ENCODE data around the gene FRMD4A.
A peak's percentile ranks its signal among the peaks of the same experiment; 100 is the strongest.

FRMD4A gene

GRCh38 chr10:13739183-13739582, 591.5 kb downstream of the FRMD4A start:
- Histone ChIP-seq H3K4me3 (no peak overlapping the region), H3K27ac (no peak overlapping the region)

- Histone ChIP-seq H3K27ac (no peak overlapping the region), H3K4me3 (no peak overlapping the region)
Measured at GRCh38 chr10:13736506-13736905, 594.2 kb downstream of the FRMD4A start.

DNA sequence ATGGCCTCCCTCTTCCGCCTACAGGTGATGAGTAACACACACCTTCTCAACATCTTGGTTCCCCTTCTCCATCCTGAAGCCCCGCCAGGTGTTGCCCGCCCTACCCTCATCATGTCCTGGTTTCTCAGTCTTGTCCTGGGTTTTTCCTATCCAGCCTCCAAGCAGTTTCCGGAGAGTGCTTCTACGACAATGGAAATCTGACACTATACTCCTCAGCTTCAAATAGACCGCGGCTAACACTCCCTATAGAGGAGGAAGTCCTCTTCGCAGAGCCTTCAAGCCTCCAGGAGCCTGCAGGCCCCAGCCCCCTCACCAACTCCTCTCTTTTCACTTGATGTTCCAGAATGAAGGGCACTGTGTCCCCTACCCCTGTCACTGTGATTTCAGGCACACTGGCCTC, 596.6 kb downstream of the FRMD4A start:
- Histone ChIP-seq H3K27ac (no peak overlapping the region), H3K4me3 (no peak overlapping the region)

DNA sequence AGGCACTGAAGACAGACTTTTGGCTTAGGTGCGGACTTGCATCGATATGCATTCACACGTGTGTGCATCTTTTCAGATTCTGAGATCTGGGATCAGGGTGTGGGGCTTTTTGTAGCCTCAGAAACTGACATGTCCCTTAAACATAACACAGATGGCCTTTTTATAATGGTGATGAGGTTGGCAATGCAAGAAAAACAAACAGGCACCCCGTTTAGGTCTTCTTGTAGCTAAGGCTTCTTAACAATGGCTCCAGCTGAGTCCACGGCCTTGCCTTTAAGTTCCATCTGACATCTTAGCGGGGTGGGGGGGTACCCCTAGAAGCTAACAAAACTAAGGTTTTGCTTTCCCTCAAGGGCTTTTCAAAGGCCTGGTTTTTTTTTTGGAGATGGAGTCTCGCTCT, 597.7 kb downstream of the FRMD4A start:
- H3K4me3 ChIP-seq: no peak overlapping the region
- H3K27ac ChIP-seq: no peak overlapping the region

DNA sequence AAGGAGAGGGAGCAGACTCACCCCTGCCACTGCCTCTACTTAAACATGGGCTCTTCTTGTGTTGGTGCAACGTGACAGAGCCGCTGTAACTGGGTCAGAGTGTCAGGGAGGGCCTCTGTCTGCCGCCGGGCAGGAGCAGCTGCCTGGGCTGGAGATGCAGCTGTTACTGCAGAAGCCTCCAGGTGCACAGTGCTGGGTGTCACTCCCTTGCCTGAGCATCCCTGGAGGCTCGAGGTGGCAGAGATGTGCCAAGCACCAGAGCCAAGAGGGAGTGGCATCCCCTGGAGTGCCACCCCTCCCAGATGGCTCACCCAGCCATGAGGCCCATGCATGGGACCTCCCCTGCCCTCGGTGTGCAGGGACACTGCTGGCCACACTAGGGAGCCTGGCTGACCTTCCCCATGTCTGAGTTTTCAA, 598.3 kb downstream of the FRMD4A start:
- Histone ChIP-seq H3K27ac (peak overlapping the region in 1 of 21 experiments; percentile 46), H3K4me3 (no peak overlapping the region)

GRCh38 chr10:13731799-13732198, 598.9 kb downstream of the FRMD4A start:
- Histone ChIP-seq H3K4me3 (no peak overlapping the region), H3K27ac (peak overlapping the region in 1 of 21 experiments; percentile 46)

- H3K4me3 ChIP-seq: no peak overlapping the region
- no peak overlapping the region for H3K27ac ChIP-seq
Measured at GRCh38 chr10:13730956-13731355, 599.8 kb downstream of the FRMD4A start.

- no peak overlapping the region for H3K27ac ChIP-seq
- no peak overlapping the region for H3K4me3 ChIP-seq
Measured at GRCh38 chr10:13730306-13730652, 600.4 kb downstream of the FRMD4A start.

DNA sequence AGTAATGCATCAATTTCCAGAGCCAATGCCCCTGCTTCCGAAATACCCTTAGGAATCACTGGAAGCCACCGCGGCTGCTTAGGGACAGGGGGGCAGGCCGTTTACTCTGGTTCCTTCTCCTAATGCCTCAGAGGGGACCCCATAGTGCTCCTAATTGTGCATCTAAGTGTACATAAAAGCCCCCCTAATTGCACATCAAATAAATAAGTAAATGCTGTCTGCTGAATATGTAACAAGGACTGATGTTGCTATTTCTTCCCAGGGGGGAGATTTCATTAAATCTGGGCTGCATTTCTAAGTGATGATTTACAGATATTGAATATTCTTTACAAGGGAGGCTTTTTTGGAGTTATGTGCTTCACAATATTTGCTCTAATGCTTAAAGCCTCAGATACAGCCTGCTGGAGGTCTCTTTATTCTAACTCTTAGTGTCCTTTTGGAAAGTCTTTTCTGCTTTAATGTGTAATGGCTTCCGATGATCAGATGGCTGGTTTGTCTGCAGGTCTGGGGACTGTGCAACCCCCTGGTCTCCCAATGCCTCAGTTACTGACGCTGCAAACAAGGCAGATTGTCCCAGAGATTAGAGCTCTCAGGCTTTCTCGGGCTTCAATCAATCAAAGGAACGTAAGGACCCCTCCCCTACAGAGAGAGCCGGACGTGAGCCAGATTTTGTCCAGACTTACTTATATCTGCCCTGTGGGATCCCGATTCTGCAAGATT, 601.0 kb downstream of the FRMD4A start:
- Histone ChIP-seq H3K4me3 (no peak overlapping the region), H3K27ac (no peak overlapping the region)

DNA sequence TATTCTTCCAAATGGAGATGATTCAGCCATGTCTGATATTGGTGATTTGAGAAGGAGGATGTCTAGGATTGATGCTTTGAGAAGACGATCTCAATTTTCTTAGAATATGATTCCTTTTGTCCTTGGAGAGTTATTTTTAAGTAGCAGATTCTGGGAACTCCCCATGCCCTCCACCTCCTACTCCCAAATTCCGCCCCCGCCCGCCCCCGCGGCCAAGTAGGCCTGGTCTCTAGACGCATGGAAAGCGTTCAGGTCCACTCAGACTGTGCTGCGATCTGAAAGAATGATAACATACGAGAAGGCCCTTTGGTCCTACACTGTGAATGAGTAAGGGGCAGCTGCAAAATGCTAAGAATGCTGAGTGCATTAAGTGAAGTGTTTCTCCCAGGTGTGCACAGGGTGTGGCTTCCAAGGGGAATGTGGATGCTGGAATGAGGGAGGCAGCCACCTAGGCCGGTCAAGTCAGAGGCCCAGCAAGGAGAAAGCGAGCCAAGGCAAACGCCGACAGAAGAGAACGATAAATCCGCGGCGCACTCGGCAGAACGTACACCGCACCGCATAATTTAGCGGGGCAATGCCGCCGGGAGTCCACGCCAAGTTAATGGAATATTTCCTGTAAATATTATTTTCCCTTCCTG, 601.7 kb downstream of the FRMD4A start:
- Histone ChIP-seq H3K27ac (no peak overlapping the region), H3K4me3 (no peak overlapping the region)

DNA sequence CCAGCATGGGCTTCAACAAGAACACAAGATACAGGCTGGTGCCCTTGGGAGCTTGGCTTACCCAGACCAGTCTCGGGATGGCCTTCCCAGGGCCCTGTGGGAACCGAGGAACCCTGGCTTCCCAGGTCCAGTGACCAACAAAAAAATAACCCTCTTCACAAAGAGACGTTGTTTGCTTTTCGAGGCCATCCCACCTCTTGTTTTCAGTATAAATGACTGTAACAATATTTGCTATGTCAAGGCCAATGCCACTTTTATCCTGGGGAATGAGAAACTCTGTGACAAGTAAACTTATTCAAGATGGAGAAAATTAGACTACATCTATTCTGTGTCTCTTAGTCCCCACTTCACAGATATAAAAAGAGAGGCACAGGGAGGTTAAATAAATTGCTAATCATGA, 605.1 kb downstream of the FRMD4A start:
- no peak overlapping the region for H3K27ac ChIP-seq

DNA sequence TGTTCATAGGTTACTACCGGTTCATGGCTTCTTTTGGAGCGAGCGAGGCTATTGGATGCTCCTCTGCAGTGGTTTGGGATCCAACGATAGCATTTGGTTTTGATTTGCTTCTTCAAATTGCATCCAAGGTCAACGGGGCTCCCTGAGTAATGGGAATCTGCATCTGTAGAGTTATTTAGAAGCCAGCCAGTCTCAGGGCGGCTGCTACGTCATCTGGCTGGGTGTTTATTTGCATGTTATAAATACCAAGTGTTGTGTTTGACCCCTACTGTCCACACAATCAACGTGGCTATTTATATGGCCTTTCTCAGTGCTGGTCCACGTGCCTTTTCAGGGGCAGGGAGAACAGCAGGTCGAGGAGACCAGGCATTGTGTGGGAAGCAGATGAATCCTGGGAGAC, 606.2 kb downstream of the FRMD4A start:
- Histone ChIP-seq H3K27ac (no peak overlapping the region), H3K4me3 (no peak overlapping the region)

More for the DNA sequence above, 605.1 kb downstream of the FRMD4A start:
- no peak overlapping the region for H3K4me3 ChIP-seq

GRCh38 chr10:13722747-13723653, 607.7 kb downstream of the FRMD4A start:
- Histone ChIP-seq H3K4me3 (no peak overlapping the region), H3K27ac (no peak overlapping the region)

DNA sequence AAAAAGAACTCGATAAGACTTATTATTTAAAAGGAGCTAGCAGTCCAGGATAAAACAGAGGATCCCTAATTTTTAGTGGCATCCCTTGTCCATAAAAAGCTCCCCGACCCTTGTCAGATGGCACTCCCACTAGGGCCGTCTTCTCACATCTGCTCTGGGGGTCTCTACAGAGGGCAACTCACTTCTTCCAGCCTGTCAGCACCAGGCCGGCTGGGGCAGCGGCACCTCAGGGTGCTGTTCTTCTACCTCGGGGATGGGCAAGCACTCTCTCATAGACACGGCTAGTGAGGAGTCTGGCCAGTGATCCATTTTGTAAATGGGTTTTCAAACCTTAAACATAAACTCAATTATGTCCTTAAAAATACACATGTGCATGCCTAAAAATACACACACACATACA, 609.2 kb downstream of the FRMD4A start:
- H3K27ac ChIP-seq: no peak overlapping the region
- no peak overlapping the region for H3K4me3 ChIP-seq

DNA sequence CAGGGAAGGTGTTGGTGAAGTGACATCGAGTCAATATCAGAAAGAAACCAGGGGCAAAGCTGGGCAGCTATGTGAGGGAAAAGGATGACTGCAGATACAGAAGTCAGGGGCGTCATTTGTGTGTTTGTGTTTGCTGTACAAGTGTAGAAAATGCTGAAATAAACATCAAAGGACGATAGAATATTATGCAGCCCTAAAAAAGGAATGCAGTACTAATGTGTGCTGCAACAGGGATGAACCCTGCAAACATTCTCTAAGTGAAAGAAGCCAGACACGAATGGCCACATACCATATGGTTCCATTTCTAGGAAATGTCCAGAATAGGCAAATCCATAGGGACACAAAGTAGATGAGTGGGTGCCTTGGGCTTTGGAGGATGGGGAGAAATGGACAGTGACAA, 610.0 kb downstream of the FRMD4A start:
- Histone ChIP-seq H3K27ac (no peak overlapping the region), H3K4me3 (no peak overlapping the region)

DNA sequence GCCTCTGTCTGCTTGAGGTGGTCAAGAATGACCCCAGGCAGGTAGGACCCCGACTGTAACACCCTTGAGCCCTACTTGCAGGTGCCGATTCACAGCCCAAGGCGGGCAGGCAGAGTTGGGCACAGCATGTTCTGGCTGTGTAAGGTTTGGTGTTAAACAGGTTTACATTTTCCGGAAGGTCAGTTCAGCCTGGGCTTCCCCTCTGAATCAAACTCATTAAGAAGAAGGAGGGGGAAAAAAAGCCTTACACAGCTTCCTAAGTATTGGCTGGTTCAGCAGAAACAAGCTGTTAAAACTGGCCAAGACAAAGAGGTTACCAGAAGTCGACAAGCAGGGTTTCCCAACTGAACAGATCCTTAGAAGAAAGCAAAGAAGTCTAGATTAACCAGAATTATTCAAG, 611.3 kb downstream of the FRMD4A start:
- Histone ChIP-seq H3K4me3 (no peak overlapping the region), H3K27ac (peak overlapping the region in 10 of 21 experiments; percentile 33 to 88 (median 84))

DNA sequence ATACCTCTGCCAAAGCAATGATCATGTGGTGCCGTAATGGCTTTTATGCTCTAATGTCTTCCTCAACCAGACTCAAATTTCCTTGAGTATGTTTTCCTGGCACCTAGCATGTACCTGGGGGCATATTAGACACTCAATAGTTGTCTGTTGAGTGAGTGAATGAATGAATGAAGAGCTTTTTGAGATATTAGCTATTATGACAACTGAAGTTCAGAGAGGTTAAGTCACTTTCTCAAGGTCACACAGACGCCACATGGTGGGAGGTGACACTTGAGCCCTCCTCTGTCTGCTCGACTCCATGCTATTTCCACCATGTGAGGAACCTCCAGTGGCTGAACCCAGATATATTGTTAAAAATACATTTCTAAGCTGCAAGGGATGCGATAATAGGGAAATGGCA, 611.9 kb downstream of the FRMD4A start:
- H3K4me3 ChIP-seq: peak overlapping the region in 1 of 7 experiments; percentile 43
- peak overlapping the region in 19 of 21 experiments; percentile 33 to 88 (median 64) for H3K27ac ChIP-seq

DNA sequence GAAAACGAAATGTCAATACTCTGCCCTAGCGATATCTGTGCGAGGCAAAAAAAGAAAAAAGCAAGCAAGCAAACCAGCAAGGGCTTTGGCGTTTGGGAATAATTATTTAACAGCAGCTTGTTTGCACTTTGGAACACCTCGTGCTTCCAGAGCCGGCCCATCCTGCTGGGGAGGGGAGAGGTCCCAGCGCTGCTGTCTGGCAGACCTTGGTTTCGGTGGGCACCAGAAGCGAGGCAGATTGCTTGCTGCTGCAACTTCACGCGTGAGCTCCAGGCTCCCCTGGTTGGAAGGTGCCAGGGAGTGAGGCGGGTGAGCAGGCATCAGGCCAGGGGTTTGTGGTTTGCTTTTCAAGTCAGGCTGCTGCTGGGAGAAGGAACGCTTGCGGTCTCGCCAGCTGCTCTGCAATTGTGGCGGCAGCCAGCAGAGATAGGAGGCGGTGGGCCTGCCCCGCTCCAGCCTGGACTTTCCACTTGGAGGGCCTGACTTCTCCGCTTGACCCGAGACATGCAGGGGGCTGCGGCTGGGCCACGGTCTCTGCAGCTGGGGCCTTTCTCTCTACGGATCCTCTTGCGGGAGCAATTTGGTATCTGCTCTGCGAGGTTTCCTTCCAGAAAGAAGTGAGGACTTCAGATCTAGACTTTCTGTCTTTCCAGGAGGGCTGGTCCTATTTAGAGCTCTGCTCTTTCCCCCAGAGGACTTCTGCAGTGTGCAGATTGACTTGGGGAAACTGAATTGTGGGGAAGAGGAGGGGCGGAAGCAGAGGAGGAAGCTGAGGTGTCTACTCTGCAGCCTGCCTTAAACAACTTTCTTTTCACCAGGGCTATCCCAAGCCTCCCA, 612.6 kb downstream of the FRMD4A start:
- Histone ChIP-seq H3K27ac (peak overlapping the region in 20 of 21 experiments; percentile 34 to 88 (median 66)), H3K4me3 (peak overlapping the region in 6 of 7 experiments; percentile 3 to 43 (median 14))

DNA sequence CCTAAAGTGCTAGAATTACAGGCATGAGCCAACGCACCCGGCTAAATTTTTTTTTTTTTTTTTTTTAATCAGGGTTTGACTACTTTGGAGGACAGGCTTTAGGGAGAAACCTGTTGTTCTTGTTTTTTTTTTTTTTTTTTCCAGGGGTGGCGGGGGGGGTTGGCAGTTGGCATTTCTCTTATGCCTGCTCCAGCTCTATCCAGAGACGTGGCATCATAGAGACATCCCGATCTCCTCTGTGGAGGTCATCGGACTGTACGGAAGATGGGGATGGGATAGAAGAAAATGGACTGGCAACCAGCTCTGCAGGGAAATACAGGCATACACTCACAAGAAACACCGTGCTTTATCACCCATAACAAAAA, 613.2 kb downstream of the FRMD4A start:
- Histone ChIP-seq H3K27ac (peak overlapping the region in 20 of 21 experiments; percentile 34 to 88 (median 66)), H3K4me3 (peak overlapping the region in 6 of 7 experiments; percentile 3 to 43 (median 14))

All from skin epidermis (tissue), 12 donors.